ENCODE data around the gene PBX4.

PBX4 gene

GRCh38 chr19:19552798-19553197 lies 65.7 kb downstream of the PBX4 start:
- no peak for DNase-seq

- no peak for DNase-seq
Observed at GRCh38 chr19:19551853-19552192, 66.7 kb downstream of the PBX4 start.

DNA sequence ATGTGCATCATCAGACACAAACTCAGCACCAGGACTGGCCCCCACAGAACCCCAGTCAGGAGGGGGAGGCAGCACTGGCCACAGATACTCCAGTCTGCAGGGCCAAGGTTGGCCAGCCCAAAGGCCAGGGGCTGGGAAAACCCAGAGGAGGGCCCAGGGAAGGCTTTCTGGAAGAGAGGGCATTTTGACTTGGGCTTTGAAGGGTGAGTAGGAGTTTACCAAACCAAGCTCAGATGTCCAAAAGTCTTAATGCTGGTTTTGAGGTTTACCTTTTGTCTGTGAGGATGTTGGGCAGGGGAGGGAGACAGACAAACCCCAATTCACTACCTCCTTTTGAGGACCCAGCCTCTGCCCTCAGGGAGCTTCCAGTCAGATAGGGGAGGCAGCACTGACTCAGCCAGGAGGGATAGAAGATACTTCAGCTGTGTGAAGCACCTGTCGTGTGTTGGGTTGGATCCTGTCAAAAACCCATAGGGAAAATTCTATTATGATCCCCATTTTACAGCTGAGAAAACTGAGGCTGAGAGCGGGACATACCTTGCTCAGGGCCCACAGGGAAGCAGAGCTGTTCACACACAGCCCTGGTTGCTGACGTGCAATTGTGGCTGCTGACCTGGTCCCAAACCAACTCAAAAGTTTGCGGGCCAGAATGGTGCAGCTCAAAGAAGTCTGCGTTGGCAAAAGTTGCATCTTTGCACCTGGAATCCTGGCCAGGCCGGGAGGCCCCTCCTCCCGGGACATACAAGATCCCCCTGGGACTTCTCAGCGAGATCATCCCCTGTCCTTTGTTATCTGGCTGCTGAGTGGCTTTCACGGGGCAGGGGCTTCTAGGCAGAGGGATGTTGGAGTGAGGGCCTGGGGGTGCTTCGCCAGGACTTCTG lies 67.3 kb downstream of the PBX4 start:
- no peak for DNase-seq

DNA sequence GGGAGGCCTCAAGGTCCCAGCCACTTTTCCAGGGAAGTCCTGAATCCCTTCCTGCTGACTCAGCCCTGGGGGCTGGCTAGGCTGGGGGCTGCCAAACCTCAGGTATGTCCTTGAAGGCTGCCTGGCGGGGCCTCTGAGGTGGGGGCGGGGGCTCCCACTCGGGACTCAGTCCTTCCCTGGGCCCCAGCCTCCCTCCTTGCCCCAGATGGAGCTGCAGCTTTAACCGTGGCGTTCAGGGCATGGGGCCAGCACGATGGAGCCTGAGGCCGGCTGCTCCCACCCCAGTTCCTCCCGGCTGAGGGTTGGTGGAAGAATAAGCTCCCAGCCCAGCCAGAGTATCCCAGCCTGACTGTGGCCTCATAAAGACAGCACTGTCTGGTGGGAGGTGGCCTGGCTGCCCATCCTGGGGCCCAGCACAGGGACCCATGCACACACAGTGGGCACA lies 68.0 kb downstream of the PBX4 start:
- no peak for DNase-seq

DNA sequence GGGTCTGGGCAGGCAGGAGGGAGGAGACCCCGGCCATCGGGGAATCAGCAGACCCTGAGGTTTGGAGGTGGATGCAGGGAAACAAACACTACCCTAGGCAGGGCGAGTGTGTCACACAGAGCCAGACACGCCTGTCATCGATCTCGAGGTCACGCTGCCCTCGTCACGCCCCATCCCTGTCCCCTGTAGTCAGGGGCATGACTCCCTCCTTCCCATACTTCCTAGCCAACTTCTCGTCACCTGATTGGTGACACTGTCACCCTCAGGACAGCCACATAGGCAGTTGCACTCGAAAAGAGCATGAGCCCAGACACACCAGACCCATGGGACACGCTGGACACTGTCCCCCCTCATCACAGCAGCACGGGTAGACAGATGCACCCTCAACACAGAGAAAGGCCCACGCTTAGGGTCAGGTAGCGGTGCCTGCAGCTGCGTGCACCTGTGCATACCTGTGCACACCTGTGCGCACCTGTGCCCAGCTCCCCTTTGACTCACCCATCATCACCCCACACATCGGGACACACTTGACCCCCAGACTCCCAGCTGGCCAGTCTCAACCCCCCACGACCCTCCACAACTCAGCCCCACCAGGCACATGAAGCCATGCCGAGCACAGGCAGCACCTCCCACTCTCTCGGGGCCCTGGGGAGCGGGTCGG lies 68.6 kb downstream of the PBX4 start:
- DNase-seq: no peak

GRCh38 chr19:19548915-19549759 lies 69.3 kb downstream of the PBX4 start:
- DNase-seq: no peak

DNA sequence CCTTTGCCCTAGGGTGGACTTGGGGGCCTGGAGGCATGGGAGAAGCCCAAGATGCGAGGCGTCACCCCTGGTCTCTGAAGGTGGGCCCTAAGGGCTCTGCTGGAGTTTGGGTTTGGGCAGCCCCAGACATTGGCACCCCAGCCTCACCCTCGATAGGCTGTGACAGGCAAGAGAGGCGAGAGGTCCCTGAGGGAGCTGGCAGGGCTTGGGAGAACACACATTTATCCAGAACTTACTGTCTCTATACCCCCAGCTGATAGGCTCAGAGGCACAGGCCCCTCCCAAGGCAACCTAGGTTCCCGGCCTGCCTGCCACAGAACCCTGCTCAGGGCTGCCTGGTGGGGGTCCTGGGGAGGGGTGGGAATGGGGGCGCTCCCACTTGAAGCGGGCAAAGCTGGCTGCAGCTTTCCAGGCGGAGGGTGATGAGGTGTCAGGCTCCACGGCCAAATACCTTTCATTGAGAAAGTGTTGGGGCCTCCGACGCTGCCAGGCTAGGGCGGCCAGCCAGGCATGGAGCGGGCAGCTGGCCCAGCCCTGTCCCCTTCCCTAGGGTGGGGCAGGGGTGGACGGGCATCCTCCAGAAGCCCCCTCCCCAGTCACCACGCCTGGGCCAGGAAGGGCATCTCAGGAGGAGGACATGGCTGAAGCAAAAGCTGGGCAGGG lies 70.7 kb downstream of the PBX4 start:
- DNase-seq: no peak

- no peak for DNase-seq
Observed at GRCh38 chr19:19546751-19547162, 71.7 kb downstream of the PBX4 start.

DNA sequence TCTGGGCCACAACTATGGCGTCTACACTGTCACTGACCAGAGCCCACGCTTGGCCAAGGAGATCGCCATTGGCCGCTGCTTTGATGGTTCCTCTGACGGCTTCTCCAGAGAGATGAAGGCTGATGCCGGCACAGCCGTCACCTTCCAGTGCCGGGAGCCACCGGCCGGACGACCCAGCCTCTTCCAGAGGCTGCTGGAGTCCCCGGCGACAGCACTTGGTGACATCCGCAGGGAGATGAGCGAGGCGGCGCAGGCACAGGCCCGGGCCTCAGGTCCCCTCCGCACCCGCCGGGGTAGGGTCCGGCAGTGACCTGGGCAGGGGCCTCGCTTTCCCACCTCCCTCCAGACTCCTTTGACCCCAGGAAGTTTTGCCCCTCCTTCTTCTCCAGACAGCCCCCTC lies 72.8 kb downstream of the PBX4 start:
- no peak for DNase-seq

GRCh38 chr19:19544954-19545591 lies 73.4 kb downstream of the PBX4 start:
- DNase-seq: no peak

GRCh38 chr19:19544257-19544953 lies 74.1 kb downstream of the PBX4 start:
- no peak for DNase-seq

- no peak for DNase-seq
Observed at GRCh38 chr19:19543640-19544039, 74.8 kb downstream of the PBX4 start.

DNA sequence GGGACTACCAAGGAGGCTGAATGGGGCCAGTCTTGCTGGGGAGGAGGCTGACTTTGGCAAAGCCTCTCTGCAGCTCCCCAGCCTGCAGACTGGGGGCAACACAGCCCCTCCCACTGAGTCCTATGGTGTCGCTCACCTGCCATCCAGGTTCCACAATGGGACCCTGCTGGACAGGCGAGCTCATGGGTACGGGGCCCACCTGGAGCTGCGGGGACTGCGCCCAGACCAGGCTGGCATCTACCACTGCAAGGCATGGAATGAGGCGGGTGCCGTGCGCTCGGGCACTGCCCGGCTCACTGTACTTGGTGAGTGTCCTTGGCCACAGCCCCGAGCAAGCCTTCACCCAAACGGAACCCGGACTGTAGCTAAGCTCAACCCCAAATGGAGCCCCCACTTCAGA lies 75.4 kb downstream of the PBX4 start:
- DNase-seq: no peak

GRCh38 chr19:19542507-19542906 lies 76.0 kb downstream of the PBX4 start:
- DNase-seq: no peak

DNA sequence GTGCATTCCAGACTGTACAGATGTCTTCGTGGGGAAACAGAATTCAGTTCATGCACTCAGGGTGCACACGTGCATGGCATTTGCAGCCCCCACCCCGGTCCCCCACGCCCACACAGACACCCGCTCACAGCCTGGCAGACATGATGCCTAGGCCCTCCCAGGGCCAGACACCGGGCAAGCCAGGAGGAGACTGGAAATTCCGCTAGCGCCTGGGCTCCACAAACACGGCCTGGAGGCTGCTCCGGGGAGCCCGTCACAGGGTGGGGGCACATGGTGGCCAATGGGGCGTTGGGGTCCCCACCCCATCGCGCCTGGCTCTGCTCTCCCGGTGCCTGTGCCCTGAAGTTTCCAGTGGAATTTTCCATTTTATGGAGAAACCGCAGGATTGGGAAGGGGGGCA lies 76.9 kb downstream of the PBX4 start:
- DNase-seq: no peak

- DNase-seq: no peak
Observed at GRCh38 chr19:19540715-19541515, 77.6 kb downstream of the PBX4 start.

DNA sequence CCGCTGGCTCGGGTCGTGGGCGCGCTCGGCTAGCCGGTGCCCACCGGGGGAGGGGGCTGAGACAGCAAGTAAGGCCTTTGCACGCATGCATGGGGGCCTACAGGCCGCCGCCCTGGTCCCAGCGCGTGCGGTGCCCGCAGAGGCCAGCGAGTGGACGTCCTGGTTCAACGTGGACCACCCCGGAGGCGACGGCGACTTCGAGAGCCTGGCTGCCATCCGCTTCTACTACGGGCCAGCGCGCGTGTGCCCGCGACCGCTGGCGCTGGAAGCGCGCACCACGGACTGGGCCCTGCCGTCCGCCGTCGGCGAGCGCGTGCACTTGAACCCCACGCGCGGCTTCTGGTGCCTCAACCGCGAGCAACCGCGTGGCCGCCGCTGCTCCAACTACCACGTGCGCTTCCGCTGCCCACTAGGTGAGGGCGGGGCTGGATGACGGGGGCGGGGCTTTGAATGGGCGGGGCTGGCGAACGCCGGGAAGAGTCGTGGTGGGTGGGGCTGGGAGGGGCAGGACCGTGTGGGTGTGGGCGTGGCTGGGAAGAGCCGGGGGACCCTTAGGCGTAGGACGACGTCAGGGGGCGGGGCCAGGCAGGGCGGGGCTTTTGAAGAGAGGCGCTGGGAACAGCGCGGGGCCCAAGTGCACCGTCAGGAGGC lies 78.3 kb downstream of the PBX4 start:
- no peak for DNase-seq

GRCh38 chr19:19539698-19540063 lies 78.8 kb downstream of the PBX4 start:
- no peak for DNase-seq

DNA sequence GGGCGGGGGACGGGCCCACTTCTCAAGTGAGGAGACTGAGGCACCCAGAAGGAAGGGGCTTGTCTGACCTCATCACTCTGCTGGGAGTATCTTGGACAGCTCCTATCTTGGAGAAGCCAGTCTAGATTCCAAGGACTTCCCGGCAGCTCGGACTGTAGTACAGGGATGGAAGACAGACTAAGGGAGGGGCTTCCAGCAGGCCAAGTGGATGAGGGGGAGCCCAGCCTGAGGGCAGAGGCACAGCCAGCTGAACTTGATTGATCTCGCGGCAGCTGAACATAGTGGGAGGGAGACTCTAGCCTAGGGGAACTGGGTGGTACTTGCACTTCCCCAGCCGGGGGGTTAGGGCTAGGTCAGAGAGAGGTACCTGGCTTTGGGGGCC lies 79.7 kb downstream of the PBX4 start:
- no peak for DNase-seq

DNA sequence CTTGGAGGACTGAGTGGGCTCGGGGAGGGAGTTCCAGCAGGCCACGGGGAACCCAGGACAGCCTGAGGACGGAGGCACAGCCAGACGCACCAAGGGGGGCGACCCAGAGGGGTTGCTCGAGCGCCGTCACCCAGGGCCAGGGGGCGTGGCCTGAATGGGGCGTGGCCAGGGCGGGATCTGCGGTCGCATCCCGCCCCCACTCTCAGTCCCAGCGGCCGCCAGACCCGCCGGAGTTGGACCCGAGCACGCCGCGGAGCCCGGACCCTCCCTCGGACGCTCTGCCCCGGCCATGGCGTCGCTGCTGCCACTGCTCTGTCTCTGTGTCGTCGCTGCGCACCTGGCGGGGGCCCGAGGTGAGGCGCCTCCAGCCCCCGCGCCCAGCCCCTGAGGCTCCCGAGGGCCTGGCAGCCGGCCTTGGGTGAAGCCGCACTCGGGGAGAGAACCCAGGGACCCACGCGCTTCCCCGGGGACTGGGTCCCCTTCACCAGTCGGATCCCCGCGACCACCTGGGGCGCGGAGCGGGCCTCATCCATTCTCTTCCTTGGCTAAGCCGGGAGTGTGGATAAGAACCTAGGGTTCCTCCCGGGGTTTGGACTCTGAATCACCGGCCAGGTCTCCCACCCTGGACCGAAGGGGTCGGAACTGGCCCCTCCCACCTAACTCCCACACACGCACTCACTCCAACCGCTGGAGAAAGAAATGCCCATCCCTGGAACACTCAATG lies 80.3 kb downstream of the PBX4 start, which contains the start of gene CILP2:
CILP2 (plus strand) TSS at position 205 of the 724 bp plus-strand sequence; CDS start at position 290, 85 bp downstream.
- no peak for DNase-seq

Measured in SIG-M5 (cell line).